GM21515 (cell line): Measurements from ENCODE around the gene TTC33.
"Not testable (repeated sequence)": the region's sequence is repeated elsewhere in the genome, so short reads cannot be mapped to it uniquely, and the experiment has no call there.

Experiments
- ATAC-seq: cut with Tn5 transposase; IDR thresholded peaks from one replicate; pipeline ENCODE4 v1.9.1; 2021; ENCODE audit not compliant: unreplicated experiment

TTC33 gene

DNA sequence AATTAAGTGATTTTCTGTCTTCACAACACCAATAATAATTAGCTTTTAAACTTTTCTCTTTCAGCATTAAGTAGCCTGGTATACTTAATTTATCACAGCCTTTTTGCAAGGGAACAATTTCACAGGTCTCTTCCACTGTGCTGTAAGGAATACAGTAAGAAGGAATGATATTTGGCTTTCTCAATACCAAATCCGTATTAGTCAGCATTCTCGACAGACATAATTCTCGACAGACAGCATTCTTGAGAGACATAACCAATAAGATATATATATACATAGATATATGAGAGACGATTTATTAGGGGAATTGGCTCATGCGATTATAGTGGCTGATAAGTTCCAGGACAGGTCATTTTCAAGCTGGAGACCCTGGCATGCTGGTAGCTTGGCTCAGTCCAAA lies 24.4 kb upstream of the TTC33 start:
- ATAC-seq, result no peak

GRCh38 chr5:40779561-40779960 lies 23.8 kb upstream of the TTC33 start:
- no peak for ATAC-seq

DNA sequence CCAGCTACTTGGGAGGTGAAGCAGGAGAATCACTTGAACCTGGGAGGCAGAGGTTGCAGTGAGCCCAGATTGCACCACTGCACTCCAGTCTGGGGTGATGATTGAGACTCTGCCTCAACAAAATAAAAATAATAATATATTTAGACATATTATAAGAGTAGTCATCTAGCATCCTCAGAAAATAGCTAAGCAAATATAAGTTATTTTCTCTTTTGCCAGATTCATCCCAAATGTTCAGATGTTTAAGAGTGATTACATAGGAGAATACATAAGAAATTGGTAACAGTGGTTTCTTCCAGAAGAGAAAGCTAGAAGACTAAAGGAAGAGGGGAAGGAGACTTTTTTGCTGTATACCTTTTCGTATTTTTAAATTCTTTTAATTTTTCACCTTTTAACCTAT lies 22.4 kb upstream of the TTC33 start:
- ATAC-seq, result no peak

- no peak for ATAC-seq
Measured at GRCh38 chr5:40776658-40776977, 20.9 kb upstream of the TTC33 start.

DNA sequence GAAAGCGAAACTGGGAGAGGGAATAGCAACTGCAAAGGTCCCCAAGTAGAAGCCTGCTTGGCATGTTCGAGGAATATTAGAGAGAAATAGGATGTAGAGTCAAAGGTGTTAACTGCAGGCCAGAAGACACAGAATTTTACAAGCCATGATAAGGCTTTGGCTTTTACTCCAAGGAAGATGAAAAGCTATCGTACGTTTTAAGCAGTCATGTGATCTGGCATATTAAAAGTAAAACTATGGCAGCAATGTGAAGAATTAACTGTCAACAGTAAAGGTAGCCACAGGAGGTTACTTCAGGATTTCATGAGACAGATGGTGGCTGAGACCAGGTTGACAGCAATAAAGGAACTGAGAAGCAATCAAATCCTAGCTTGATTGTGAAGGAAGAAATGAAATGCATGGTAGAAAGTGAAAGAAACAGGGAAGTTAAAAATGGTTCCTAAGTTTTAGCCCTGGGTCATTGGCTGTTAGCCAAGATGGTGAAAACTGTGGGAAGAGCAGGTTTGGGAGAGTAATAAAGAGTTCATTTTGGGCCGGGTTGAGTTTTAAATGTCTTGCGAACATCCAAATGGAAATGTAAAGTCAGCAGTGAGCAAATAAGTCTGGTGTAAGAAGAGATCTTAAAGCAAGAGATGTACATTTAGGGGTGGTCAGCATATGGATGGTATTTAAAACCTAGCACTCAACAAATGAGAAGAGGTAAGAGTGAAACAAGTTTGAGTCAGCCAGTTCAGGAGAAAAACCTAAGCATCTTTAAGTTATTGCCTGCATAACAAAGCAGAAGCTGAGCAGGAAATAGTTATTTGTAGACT lies 20.3 kb upstream of the TTC33 start:
- ATAC-seq, result no peak

DNA sequence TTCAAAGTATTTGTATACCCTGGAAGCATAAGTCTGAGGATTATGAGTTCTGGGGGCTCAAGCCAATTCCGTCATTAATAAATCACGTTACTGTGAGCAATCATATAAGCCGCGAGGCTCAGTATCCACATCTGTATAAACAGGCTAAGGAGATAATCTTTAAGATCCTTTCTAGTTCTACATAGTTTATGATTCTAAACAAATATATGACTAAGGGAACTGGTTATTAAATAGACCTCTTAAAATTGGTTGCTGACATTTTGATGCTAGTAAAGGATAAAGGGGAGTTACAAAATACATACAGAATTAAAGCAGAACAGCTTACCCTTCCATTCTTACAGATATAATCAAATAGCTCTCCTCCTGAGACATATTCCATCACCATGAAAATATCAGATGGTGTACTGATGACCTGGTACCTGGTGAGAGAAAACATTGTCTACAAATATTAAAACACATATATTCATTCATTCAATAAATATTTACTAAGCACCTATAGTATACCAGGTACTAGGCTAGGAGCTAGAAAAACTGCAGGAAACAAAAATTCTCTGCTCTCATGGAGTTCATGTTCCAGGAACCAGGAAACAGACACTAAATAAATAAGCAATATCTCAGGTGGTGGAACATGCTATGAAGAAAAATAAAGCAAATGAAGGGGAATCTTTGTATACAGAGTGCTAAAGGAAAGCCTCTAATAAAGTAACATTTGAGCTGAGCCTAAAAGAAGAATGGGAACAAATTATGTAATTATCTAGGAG lies 19.5 kb upstream of the TTC33 start:
- no peak for ATAC-seq

DNA sequence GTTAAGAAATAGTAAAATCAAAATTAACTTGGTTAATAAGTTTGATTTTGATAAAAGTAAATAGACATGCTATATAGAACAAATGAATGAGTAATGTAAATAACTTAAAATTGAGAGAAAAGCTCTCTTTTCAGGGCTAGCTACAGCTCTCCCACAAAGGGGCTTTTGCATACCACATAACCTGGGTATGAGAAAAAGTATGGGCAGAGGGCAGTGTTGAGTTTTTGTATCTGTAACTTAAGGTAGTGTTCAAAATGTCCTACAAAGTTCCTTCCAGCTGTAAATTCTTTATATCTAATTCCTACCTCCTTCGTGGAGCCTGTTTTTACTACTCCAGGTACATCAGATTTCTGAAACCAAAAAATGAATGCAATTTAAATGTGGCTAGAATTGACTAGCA lies 18.9 kb upstream of the TTC33 start:
- ATAC-seq, result no peak

- no peak for ATAC-seq
Measured at GRCh38 chr5:40770764-40771163, 15.0 kb upstream of the TTC33 start.

GRCh38 chr5:40762705-40763104 lies 6.9 kb upstream of the TTC33 start:
- no peak for ATAC-seq

DNA sequence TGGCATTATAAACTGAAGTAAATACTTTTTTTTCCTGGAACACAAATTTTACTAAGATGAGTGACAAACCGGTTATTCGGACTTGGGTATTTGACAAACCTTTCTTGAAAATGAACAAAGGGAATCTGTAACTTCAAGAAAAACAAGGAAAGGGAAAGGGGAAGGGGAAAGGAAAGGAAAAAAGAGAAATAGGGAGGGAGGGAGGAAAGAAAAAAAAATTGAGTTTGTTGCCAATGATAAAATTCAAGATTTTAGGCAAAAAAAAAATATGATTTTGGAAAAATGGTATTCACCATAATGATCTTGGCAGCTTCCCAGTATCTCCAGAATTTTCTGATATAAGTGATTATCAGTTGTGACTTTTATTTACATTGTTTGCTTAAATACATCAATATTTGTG lies 1.6 kb upstream of the TTC33 start:
- ATAC-seq, result no peak

- peak; percentile 83 for ATAC-seq
Measured at GRCh38 chr5:40755093-40755406, 711 bp downstream of the TTC33 start.

DNA sequence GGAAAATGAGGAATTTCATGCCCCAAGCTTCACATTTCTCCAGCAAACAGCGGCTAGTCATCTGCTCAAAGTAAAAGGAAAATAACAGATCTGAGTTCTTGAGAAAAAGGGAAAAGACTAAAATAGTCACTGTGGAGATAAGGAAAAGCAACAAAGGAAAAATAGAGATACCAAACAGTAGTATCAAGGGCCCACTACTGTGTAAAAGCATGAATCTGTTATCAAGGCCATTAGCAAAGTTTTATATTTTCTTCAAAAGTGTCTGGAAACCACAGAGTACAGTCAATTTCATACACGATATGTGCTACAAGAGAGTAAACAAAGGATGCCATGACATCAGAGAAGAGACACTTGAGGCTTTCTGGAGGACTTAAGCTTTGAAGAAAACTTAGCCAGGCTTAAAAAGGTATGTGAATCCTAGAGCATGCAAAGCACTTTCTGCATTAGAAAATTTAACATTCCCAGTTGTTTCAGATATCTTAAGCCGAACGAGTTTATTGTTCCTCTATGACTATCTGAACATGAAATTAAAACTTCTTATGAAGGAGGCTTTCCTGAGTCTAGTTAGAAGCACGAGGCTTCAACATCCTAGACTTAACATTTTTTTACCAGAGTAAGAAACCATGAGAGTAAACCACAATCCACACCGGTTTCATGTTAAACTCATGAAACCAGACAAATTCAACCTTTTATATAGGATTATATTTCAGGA lies 1.2 kb downstream of the TTC33 start:
- ATAC-seq, result peak; percentile 13

DNA sequence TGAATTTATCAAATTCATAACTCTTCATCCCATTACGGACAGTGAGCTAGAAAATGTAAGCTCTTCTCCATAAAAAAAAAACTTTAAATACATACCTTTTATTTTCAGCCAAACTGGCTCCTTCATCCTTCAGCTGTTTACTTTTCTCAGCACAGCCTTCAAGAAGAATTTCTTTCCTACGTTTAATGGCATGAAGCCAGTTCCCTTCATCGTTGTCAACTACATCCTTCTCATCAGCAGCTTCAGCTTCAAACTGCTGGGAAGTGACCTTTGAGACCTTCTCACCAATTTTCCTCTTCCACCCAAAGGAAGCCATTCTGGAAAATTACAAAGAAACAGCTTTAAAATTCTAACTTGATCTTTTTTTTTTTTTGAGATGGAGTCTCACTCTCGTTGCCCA lies 9.1 kb downstream of the TTC33 start:
- ATAC-seq, result no peak

- no peak for ATAC-seq
Measured at GRCh38 chr5:40743771-40744170, 12.0 kb downstream of the TTC33 start.

DNA sequence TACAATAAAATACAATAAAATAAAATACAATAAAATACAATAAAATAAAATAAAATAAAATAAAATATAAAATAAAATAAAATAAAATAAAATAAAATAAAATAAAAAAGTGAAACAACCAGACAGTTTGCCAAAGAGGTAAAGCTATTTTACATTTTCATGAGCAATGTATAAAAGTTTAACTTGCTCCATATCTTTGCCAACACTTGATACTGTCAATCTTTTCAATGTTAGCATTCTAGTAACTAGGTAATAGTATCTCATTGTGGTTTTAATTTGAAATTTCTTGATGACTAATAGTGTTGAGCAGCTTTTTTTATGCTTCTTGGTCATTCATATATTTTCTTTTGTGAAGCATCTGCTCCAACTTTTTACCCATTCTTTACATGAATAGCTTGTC lies 17.3 kb downstream of the TTC33 start:
- ATAC-seq, result no peak

- ATAC-seq, result peak; percentile 77
Measured at GRCh38 chr5:40736103-40736875, 19.5 kb downstream of the TTC33 start.

GRCh38 chr5:40735609-40736008 lies 20.2 kb downstream of the TTC33 start:
- no peak for ATAC-seq

GRCh38 chr5:40734986-40735385 lies 20.8 kb downstream of the TTC33 start:
- ATAC-seq, result no peak

- ATAC-seq, result no peak
Measured at GRCh38 chr5:40733879-40734563, 21.7 kb downstream of the TTC33 start.

- no peak for ATAC-seq
Measured at GRCh38 chr5:40733434-40733833, 22.3 kb downstream of the TTC33 start.

DNA sequence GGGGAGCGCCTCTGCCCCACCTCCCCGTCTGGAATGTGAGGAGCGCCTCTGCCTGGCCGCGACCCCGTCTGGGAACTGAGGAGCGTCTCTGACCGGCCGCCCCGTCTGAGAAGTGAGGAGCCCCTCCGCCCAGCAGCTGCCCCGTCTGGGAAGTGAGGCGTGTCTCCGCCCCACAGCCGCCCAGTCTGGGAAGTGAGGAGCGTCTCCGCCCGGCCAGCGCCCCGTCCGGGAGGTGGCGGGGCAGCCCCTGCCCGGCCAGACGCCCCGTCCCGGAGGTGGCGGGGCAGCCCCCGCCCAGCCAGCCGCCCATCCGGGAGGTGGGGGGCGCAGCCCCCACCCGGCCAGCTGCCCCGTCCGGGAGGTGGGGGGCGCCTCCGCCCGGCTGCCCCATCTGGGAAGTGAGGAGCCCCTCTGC lies 33.3 kb downstream of the TTC33 start:
- ATAC-seq, result not testable (repeated sequence)
